B cell (primary cell): ENCODE results near the gene DNAAF8. TPM values are rescaled to one million over a fixed set of nuclear protein-coding genes. Genes with fewer than 3 reads are reported as not detected.

Source experiments
- ATAC-seq: fragments of 200-7000 bp; cut with Tn5 transposase; one replicate; pipeline ENCODE4 v1.10.0; 2021; ENCODE audit warnings: low read depth, mild to moderate bottlenecking, moderate number of reproducible peaks, moderate library complexity
- CTCF ChIA-PET: fragments of 350-600 bp; sonication (Branson Sonifier 250); formaldehyde crosslinking; loops from one replicate; lab custom pipeline; 2021; ENCODE audit warnings: antibody characterized with exemption, inconsistent platforms; lab: Charles Lee
- POLR2A ChIA-PET: fragments of 350-600 bp; sonication (Branson Sonifier 250); formaldehyde crosslinking; loops from one replicate; lab custom pipeline; 2021; ENCODE audit warnings: antibody characterized with exemption; lab: Charles Lee
- DNase-seq: peaks from one replicate; pipeline ENCODE4 v3.0.0; 2013
- H2AFZ ChIP-seq: 2 replicates; pipeline ENCODE4 v1.6.1; 2012; ENCODE audit warnings: mild to moderate bottlenecking, low read depth, low read length; ENCODE audit not compliant: insufficient read depth, poor library complexity, severe bottlenecking
- H3K27ac ChIP-seq, 2 donors: 1 replicate in 1 of 2; 2 replicates in 1 of 2; pipeline ENCODE4 v1.5.1; 2012 to 2013; ENCODE audit warnings: low read length in 2 of 2, mild to moderate bottlenecking in 2 of 2, moderate library complexity in 1 of 2
- H3K27me3 ChIP-seq, 4 experiments: fragments of 200-600 bp in 1 of 4; sonication (generic) in 1 of 4; replicated peaks in 1 of 4; 1 replicate in 2 of 4; 2 replicates in 2 of 4; pipeline versions ENCODE4 v1.6.1 to v1.7.0; 2013 to 2016; ENCODE audit warnings: low read length in 3 of 4, mild to moderate bottlenecking in 2 of 4, mixed read lengths in 1 of 4, moderate library complexity in 1 of 4; ENCODE audit not compliant: insufficient read depth in 4 of 4, control insufficient read depth in 3 of 4; ENCODE audit errors: control extremely low read depth in 1 of 4
- H3K36me3 ChIP-seq, 2 experiments: replicated peaks in 1 of 2; 1 replicate in 1 of 2; 2 replicates in 1 of 2; pipeline versions ENCODE4 v1.6.1 to v1.7.1; 2013; ENCODE audit warnings: low read length in 1 of 2; ENCODE audit not compliant: insufficient read depth in 2 of 2, control insufficient read depth in 1 of 2; ENCODE audit errors: control extremely low read depth in 1 of 2, extremely low read depth in 1 of 2
- H3K4me1 ChIP-seq, 2 donors: fragments of 200-600 bp in 1 of 2; sonication (generic) in 1 of 2; 1 replicate in 1 of 2; 2 replicates in 1 of 2; pipeline versions ENCODE4 v1.5.1 to v1.6.1; 2013 to 2017; ENCODE audit warnings: low read length in 2 of 2; ENCODE audit not compliant: control insufficient read depth in 2 of 2, insufficient read depth in 2 of 2
- H3K4me2 ChIP-seq: replicated peaks from 2 replicates; pipeline ENCODE3; 2012; ENCODE audit warnings: mild to moderate bottlenecking, low read depth, low read length; ENCODE audit not compliant: poor library complexity, severe bottlenecking
- H3K4me3 ChIP-seq, 5 experiments: fragments of 200-600 bp in 1 of 5; sonication (generic) in 1 of 5; 1 replicate in 3 of 5; 2 replicates in 2 of 5; pipeline versions ENCODE4 v1.5.1 to v1.7.0; 2011 to 2016; ENCODE audit warnings: low read length in 4 of 5, mild to moderate bottlenecking in 4 of 5, low read depth in 2 of 5, control low read depth in 1 of 5, moderate library complexity in 1 of 5; ENCODE audit not compliant: insufficient read depth in 1 of 5; ENCODE audit errors: control extremely low read depth in 1 of 5, extremely low read depth in 1 of 5
- H3K79me2 ChIP-seq: fragments of 200-600 bp; sonication (generic); one replicate; pipeline ENCODE4 v1.6.0; 2016; ENCODE audit warnings: low read length; ENCODE audit not compliant: control insufficient read depth, insufficient read depth
- H3K9ac ChIP-seq: fragments of 200-600 bp; sonication (generic); 2 replicates; pipeline ENCODE4 v1.6.1; 2017; ENCODE audit warnings: mild to moderate bottlenecking, low read length, moderate library complexity
- H3K9me3 ChIP-seq, 3 donors: one replicate each; pipeline versions ENCODE4 v1.6.1 to v1.7.1; 2013; ENCODE audit warnings: low read length in 2 of 3; ENCODE audit not compliant: control insufficient read depth in 2 of 3, insufficient read depth in 1 of 3; ENCODE audit errors: control extremely low read depth in 1 of 3
- H4K20me1 ChIP-seq: 2 replicates; pipeline ENCODE4 v1.6.0; 2012; ENCODE audit warnings: mild to moderate bottlenecking, low read length; ENCODE audit not compliant: insufficient read depth, control insufficient read depth, poor library complexity, severe bottlenecking
- H3K27ac Mint-ChIP-seq: one replicate; pipeline ENCODE4 v1.8.0; 2021; ENCODE audit warnings: mixed read lengths
- H3K27me3 Mint-ChIP-seq: one replicate; pipeline ENCODE4 v1.8.0; 2021; ENCODE audit warnings: mixed read lengths
- H3K4me1 Mint-ChIP-seq: one replicate; pipeline ENCODE4 v1.8.0; 2021; ENCODE audit warnings: mixed read lengths
- H3K4me3 Mint-ChIP-seq: one replicate; pipeline ENCODE4 v1.8.0; 2021; ENCODE audit warnings: mixed read lengths
- H3K9me3 Mint-ChIP-seq: one replicate; pipeline ENCODE4 v1.8.0; 2022; ENCODE audit warnings: mixed read lengths; ENCODE audit not compliant: insufficient read depth
- EZH2 ChIP-seq: IDR thresholded peaks from 2 replicates; pipeline ENCODE4 v1.6.1; 2012; ENCODE audit warnings: borderline replicate concordance, low read depth, mild to moderate bottlenecking, moderate library complexity, low read length; ENCODE audit not compliant: insufficient read depth, poor library complexity, severe bottlenecking
- WGBS: methylation state at CpG from one replicate; pipeline ENCODE4 v1.1.5; 2013; ENCODE audit warnings: missing lambda C conversion rate; ENCODE audit not compliant: insufficient coverage; 5-methylcytosine and 5-hydroxymethylcytosine counted together
- intact Hi-C: fragments of 100-400 bp; cut with micrococcal nuclease; formaldehyde crosslinking; loops from one replicate; pipeline ENCODE4 v1.10.0; 2022
- polyA plus RNA-seq: library from polyadenylated mRNA; depleted of rRNA; stranded (reverse); fragments of >200 nt; gene quantifications from 2 replicates; pipeline ENCODE4 v1.2.3, GENCODE V29; 2012
- total RNA-seq, 2 donors: library from RNA; stranded (reverse); fragments of 120-200 nt in 1 of 2; gene quantifications; 1 replicate in 1 of 2; 2 replicates in 1 of 2; pipeline versions ENCODE4 v1.2.3 to v1.2.4, GENCODE V29; 2013 to 2022
- TF ChIP-seq, protein P1 (sequence below): fragments of 200-600 bp; IDR thresholded peaks from one replicate; pipeline ENCODE4 v1.8.0; 2022; ENCODE audit warnings: antibody characterized with exemption, mild to moderate bottlenecking

Gene DNAAF8
- total and polyA plus RNA-seq, 2 donors (not counting 1 experiment from before 2014, with no cell fraction given), result 0.09 to 0.44 TPM

DNA sequence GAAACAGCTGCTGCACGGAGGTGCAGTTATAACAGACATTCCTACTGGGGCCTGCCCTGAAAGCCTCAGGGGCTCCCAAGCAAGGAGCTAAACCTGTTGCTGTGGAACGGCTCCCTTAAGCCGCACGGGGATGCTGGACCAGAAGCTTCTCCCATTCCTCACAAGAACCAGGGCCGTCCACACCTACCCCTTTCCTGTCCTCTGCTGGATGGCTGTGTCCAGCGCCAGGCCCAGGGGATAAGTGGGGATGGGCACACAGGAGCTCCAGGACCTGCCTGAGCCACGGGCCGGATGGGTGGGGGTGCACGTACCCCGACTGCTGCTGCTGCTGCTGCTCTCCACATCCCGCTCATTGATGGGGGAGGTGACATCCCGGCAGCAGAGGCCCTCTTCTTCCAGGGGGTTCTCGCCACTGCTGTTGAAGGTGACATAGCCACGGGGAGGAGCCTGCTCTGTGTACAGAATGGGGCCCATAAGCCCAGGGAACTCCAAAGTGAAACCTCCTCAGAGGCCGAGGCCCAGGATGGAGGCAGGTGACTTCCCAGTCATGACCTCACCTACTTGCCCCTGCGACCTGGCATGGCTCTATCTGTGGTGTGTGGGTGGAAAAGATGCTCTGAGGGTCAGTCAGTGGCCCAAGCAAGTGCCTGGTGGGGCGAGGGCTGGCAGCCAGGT lies 32.4 kb upstream of the DNAAF8 start:
- DNase-seq (no peak), ATAC-seq (no peak)
- Mint-ChIP-seq H3K27me3 (no peaks in the 10 kb centered on the region), H3K27ac (no peak overlapping the region), H3K9me3 (no peaks in the 10 kb centered on the region), H3K4me1 (no peaks in the 10 kb centered on the region), H3K4me3 (no peak overlapping the region)
- Histone ChIP-seq H3K4me2 (no peak overlapping the region), H3K27me3 (no peaks in the 10 kb centered on the region), H4K20me1 (no peaks in the 10 kb centered on the region), H3K36me3 (peaks cover 2 to 51% of the 10 kb centered on the region in 2 experiments), H3K9ac (no peak overlapping the region), H3K4me3 (no peak overlapping the region), H3K4me1 (no peaks in the 10 kb centered on the region), H2AFZ (no peak overlapping the region), H3K27ac (no peak overlapping the region), H3K9me3 (no peaks in the 10 kb centered on the region), H3K79me2 (no peaks in the 10 kb centered on the region)
- POLR2A ChIA-PET, result no interaction called here
- WGBS, result 97% methylated on average over 13 of the region's 17 CpGs
- CTCF ChIA-PET, result interaction anchor here (0.7 kb wide), 1 partner anchor 101 kb away, joined by 3 read pairs; the partner anchor contains the start of gene ROGDI
- TF ChIP-seq, protein P1, sequence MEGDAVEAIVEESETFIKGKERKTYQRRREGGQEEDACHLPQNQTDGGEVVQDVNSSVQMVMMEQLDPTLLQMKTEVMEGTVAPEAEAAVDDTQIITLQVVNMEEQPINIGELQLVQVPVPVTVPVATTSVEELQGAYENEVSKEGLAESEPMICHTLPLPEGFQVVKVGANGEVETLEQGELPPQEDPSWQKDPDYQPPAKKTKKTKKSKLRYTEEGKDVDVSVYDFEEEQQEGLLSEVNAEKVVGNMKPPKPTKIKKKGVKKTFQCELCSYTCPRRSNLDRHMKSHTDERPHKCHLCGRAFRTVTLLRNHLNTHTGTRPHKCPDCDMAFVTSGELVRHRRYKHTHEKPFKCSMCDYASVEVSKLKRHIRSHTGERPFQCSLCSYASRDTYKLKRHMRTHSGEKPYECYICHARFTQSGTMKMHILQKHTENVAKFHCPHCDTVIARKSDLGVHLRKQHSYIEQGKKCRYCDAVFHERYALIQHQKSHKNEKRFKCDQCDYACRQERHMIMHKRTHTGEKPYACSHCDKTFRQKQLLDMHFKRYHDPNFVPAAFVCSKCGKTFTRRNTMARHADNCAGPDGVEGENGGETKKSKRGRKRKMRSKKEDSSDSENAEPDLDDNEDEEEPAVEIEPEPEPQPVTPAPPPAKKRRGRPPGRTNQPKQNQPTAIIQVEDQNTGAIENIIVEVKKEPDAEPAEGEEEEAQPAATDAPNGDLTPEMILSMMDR, result no peak
- TF ChIP-seq EZH2, result no peak
- intact Hi-C loops, result no loop called here

DNA sequence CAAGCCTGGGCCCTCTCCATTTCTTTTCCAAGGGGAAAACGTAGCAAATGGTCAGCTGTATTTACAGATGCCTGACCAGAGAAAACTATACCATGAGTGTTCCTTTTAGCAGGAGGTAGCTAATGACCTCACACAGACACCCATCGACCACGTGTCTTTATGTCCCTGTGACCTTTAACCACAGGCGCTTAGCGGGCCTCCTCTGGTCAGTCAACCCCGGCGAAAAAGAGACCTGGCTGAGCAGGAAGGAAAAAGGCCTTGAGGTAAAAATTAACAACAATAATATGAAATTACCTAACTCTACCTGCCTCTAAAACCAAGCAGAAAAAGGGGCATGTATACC lies 31.9 kb upstream of the DNAAF8 start:
- peaks cover 2 to 47% of the 10 kb centered on the region in 2 experiments for H3K36me3 ChIP-seq
- H4K20me1 ChIP-seq, result no peaks in the 10 kb centered on the region
- Mint-ChIP-seq H3K4me1 (no peaks in the 10 kb centered on the region), H3K27ac (no peak overlapping the region), H3K4me3 (no peak overlapping the region), H3K9me3 (no peaks in the 10 kb centered on the region), H3K27me3 (no peaks in the 10 kb centered on the region)
- ChIA-PET POLR2A (no interaction called here), CTCF (interaction anchor here (0.7 kb wide), 1 partner anchor 100 kb away, joined by 3 read pairs; the partner anchor contains the start of gene ROGDI)
- H3K4me3 ChIP-seq, result no peak overlapping the region
- H3K9ac ChIP-seq, result no peak overlapping the region
- ATAC-seq, result no peak
- H3K79me2 ChIP-seq, result no peaks in the 10 kb centered on the region
- H3K4me2 ChIP-seq, result no peak overlapping the region
- H3K27me3 ChIP-seq, result no peaks in the 10 kb centered on the region
- TF ChIP-seq, protein P1, result no peak
- TF ChIP-seq EZH2, result no peak
- no peak overlapping the region for H3K27ac ChIP-seq
- intact Hi-C loops, result no loop called here
- no peak overlapping the region for H2AFZ ChIP-seq
- no peaks in the 10 kb centered on the region for H3K4me1 ChIP-seq
- no peaks in the 10 kb centered on the region for H3K9me3 ChIP-seq
- 100% methylated on average over 1 of the region's 7 CpGs for WGBS
- DNase-seq, result no peak
